Measurements from ENCODE around the gene FRZB. TPM values are rescaled to one million over a fixed set of nuclear protein-coding genes. Genes with fewer than 3 reads are reported as not detected.

Gene FRZB, protein sequence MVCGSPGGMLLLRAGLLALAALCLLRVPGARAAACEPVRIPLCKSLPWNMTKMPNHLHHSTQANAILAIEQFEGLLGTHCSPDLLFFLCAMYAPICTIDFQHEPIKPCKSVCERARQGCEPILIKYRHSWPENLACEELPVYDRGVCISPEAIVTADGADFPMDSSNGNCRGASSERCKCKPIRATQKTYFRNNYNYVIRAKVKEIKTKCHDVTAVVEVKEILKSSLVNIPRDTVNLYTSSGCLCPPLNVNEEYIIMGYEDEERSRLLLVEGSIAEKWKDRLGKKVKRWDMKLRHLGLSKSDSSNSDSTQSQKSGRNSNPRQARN
- not detected for total RNA-seq

DNA sequence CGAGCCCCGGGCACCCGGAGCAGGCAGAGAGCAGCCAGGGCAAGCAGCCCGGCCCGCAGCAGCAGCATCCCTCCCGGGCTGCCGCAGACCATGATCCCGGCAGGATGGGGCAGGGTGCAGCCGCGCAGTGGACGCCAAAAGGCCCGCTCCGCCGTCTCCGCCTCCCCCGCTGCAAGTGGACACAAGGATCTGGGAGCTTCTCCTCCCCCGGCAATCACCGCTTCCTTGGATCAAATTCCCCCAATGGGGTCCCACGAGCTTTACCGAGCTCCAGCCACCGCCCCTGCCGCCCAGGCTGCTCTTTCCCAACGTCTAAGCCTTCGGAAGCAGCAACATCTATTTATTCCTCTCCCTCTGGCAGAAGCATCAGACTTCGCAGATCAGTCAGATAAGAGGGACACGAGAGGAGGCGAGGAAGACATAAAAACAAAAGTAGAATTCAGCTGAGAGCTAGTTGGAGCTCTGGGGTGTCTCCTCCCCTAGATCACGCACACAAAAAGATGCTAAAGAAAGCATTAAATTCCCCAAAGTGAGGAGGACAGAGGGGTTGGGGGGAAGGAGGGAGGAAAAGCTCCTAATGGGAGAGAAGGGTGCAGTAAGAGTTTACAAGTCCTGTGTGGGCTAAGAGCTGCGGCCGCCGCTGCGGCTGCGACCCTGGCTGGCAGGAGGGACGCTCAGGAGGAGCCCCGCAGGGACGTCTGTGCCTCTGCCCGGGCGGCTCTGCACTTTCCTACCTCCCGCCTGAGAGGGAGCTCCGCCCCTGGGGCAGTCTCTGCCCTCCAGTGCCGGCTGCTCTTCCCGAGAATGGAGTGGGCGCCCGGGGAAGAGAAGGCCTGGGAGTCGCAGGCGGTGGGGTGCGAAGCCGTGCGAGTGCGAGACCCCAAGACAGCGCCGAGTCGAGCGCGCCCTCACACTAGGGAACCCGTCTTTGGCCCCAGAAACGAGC is at the start of gene FRZB:
TSS of gene FRZB (minus strand) at position 177 of the 946 bp plus-strand sequence. CDS start at position 92, 85 bp downstream.
- DNase-seq (ENCODE audit: low spot score in 2 of 2) (peak in 1 of 2 donors; percentile 3), ATAC-seq (peak in 1 of 2 donors; percentile 60)
- Mint-ChIP-seq H3K27ac (no peak within 1 kb of the TSS), H3K9me3 (no peaks in the 10 kb centered on the region), H3K36me3 (peaks cover 0 to 9% of the 10 kb centered on the region in 2 donors)

DNA sequence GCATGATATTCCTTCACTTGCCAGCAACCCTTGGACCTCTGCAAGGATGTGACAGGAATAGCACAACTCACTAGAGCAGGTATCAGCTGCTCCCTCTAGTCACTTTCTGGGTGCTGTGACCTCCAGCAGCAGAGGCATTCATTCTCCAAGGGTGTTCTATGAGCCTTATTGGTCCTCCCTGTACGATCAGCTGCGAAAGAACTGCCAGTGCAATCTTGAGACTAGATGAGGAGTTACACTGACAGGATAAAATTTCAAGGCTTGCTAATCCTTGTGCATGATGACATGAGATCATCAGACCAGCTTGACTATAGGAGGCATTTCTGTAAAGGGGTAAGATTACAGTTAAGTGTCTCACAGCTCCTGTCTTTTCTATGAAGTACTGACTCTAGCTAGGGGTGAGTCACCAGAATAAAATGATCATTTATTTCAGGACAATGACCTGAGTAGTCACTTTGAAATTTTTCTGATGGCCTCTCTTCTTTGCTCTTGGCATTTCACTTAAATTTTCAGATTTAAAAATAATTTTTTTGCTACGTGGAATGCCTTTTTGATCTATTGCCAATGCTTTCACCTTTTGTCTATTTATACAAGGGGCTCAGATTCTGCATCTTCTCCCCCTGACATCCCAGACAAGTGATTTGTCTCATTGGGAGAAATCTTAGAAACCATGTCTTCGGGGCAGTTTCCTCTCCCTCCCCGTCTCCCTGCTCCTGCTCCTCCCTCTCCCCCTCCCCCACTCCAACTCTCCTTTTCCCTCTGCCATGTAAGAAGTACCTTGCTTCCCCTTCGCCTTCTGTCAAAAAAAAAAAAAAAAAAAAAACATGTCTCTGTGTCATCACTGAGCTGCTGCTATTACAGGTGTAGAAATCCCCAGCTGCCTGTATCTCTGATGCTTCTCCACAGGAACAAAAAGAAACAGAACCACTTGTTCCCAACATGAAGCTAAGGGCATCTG is 49.2 kb upstream of the FRZB start:
- ATAC-seq (no peak), DNase-seq (ENCODE audit: low spot score in 2 of 2) (no peak)
- no peaks in the 10 kb centered on the region for H3K36me3 Mint-ChIP-seq
- H3K9me3 Mint-ChIP-seq = no peaks in the 10 kb centered on the region
- no peak overlapping the region for H3K27ac Mint-ChIP-seq

DNA sequence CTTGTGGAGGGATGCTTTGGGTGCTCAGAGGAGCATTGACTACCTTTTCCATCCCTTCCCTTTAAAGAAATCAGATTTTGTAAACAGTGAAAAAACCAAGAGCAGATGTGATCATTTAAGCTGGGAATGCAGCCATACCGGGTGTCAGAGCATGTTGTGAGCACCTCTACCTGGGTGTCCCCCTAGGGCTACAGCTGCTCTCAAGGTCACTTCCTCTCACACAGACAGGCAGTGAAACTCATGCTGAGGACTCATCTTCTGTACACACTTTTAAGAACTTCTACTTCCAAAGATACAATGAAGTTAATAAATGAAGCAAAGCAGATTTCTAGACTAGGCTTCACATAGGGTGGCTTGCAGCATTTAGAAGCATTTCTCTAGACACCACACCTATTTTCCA is 48.4 kb upstream of the FRZB start:
- DNase-seq (ENCODE audit: low spot score in 2 of 2) (no peak), ATAC-seq (no peak)
- H3K36me3 Mint-ChIP-seq = no peaks in the 10 kb centered on the region
- no peaks in the 10 kb centered on the region for H3K9me3 Mint-ChIP-seq
- no peak overlapping the region for H3K27ac Mint-ChIP-seq

DNA sequence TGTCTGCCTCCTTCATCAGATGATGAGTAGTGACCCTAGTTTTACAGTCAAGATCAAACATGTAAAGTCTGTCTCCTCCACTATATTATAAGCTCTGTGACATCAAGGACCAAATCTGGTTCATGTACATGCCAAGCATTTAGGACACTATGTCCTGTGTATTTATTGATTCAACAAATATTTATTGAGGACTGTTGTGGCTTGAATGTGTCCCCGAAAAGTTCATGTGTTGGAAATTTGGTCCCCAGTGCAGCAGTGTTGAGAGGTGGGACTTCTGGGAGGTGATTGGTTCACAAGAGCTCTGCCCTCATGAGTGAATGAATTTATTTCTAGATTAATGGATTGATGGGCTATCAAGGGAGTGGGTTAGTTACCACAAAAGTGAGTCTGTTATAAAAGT is 46.6 kb upstream of the FRZB start:
- H3K9me3 Mint-ChIP-seq = no peaks in the 10 kb centered on the region
- H3K36me3 Mint-ChIP-seq = no peaks in the 10 kb centered on the region
- H3K27ac Mint-ChIP-seq = no peak overlapping the region
- no peak for ATAC-seq
- DNase-seq (ENCODE audit: low spot score in 2 of 2) = no peak

DNA sequence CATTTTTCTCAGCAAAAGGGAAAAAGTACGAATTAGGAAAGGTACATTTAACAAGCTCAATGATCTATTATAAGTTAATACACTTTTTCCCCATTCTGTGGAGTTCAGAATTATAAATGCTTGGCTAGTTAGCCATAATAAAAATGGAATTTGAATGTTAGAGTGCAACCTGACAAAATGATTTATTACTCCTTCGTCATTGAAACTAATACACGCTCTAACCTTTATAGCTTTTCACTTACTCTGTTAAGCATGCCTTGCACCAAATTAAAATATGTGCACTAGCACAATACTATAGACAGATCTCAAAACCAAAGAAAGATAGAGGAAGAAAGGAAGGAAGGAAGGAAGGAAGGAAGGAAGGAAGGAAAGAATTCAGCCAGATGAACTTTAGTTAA is 46.1 kb upstream of the FRZB start:
- no peak for ATAC-seq
- DNase-seq (ENCODE audit: low spot score in 2 of 2) = no peak
- Mint-ChIP-seq H3K36me3 (no peaks in the 10 kb centered on the region), H3K9me3 (no peaks in the 10 kb centered on the region), H3K27ac (no peak overlapping the region)

DNA sequence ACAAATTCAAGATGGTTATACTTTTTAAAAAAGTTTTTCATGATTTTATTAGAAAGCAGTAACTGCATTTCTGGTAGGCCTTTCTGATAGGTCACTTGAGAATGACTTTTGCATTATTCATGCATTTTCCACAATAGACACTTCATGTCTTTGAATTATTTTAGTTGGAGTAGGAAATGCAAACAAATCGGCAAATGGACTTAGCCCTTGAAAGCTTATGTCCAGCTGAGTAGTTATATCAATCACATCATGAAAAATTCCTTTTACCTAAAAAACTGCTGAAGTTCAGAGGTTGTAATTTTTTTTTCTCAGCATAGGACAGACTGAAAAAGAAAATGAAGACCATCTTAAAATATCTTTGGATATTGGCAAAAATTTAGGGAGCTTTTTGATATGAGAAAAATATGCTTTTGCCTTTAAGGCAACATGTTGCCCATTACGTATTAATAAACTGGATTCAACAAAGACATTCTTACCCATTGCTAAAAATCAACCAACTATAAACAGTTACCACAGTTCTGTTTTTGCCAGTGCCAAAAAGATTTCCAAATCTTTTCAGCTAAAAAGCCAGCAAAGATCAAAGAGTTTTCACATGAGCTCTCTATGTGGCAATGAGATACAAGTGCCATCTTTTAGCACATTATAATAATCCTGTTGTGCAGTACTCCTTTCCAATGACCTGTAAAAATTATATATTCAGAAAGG is 45.5 kb upstream of the FRZB start:
- ATAC-seq = no peak
- Mint-ChIP-seq H3K36me3 (no peaks in the 10 kb centered on the region), H3K27ac (no peak overlapping the region), H3K9me3 (no peaks in the 10 kb centered on the region)
- no peak for DNase-seq (ENCODE audit: low spot score in 2 of 2)

DNA sequence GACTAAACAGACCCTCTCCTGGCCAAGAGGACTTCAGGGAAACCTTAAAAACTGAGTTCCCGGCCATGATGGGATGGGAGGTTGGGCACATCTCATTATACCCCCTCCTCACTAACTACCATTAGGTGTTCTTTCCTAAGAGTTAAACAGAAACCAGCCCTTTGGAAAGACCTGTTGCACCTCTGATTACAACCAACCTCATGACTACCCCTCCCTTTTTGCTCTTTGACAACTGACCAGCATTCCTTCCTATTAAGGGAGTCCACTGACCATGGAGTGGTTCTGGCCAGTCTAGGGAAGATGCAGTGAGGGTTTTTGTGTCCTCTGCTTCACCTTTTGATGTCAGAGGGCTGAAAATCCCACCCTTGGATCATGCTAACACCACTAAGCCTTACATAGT is 44.5 kb upstream of the FRZB start:
- DNase-seq (ENCODE audit: low spot score in 2 of 2) = no peak
- Mint-ChIP-seq H3K27ac (peak overlapping the region in 1 of 2 donors; percentile 47), H3K36me3 (no peaks in the 10 kb centered on the region), H3K9me3 (no peaks in the 10 kb centered on the region)
- no peak for ATAC-seq

DNA sequence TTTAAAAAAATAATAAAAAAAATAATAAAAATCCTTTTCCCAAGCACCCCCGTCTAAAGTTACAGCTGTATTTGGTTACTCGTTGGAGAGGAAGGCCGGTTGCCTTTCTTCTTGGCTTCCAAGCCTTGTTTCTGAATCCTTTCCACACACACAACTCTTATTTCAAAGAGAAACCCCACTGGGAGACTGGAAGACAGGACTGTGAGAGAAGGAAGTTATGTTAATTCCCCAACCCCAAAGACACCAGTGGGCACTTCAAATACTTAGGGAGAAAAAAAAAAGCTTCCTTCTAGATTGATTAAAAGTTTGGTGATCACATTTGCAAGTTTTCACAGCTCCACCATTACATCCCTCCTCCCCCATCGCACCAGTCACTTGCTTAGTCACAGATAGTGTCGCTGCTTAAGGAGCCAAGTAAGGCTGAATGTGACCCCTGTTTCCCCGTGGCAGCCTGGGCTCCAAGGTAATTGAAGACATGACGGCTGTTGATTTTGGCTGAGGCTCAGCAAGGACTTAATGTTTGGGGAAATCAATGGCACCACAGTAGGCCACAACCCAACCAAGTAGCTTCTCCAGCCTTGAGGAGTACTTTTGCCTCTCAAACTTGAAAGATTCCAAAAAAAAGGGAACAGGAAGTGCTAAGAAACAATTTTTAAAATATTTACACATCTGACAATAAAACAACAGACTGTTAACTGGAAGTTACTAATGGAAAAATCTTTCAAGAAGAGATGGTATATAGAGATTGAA is 40.8 kb upstream of the FRZB start:
- no peaks in the 10 kb centered on the region for H3K36me3 Mint-ChIP-seq
- H3K27ac Mint-ChIP-seq = no peak overlapping the region
- H3K9me3 Mint-ChIP-seq = no peaks in the 10 kb centered on the region
- no peak for ATAC-seq
- DNase-seq (ENCODE audit: low spot score in 2 of 2) = no peak

DNA sequence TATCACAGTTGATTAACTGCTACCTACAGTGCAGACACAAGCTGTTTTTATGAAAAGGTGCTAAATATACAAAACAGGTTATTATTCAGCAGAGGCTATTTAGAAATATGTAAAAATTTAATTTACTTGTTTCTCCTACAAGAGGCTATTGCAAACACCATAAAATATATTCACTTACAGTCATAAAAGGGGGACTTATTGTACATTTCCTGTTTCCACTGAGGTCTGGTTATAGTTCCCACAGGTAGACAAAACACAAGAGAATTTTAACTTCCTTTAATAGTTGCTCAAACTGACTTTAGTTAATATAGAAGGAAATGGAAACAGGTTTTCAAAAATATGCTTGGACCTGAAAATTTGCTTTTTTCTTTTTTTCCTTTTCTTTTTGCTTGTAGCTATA is 40.0 kb upstream of the FRZB start:
- DNase-seq (ENCODE audit: low spot score in 2 of 2) = no peak
- no peak for ATAC-seq
- Mint-ChIP-seq H3K9me3 (no peaks in the 10 kb centered on the region), H3K27ac (no peak overlapping the region), H3K36me3 (no peaks in the 10 kb centered on the region)

DNA sequence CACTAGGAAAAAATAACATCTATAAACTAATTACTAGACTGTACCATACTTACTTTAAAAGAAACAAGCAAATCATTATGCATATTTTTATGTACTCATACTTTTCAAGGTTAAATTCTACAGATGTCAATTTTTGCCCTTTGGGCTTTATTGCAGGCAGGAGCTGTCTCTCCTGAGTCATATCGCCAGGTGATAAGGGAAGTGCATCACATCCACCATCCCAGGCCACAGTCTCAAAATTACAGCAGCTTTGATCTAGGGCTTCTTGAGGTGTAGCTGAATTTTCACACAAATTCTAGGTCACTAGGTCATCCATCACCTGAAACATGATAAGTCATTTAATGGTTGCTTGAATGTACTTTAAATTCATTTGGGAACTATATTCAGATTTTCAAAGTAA is 38.4 kb upstream of the FRZB start:
- Mint-ChIP-seq H3K27ac (no peak overlapping the region), H3K36me3 (no peaks in the 10 kb centered on the region), H3K9me3 (no peaks in the 10 kb centered on the region)
- DNase-seq (ENCODE audit: low spot score in 2 of 2) = no peak
- peak in 1 of 2 donors; percentile 79 for ATAC-seq

DNA sequence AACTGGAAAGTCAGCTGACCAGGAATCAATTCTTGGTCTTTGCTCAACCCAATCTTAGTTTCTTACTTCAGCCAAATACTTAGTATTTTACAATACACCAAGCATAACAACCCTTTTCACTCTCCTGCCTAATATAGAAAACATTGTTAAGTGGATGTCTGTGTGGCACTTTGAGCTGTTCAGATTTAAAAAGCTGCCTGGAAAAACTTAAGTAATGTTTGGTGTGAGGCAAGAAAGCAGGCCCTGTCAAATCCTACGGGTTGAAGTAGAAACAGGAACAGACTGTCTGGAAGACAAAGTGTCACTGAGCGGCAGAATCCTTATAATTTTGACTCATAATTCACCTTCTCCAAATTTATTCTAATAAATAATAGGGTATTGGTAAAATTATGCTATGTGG is 37.1 kb upstream of the FRZB start:
- DNase-seq (ENCODE audit: low spot score in 2 of 2) (no peak), ATAC-seq (no peak)
- Mint-ChIP-seq H3K9me3 (no peaks in the 10 kb centered on the region), H3K36me3 (no peaks in the 10 kb centered on the region), H3K27ac (peak overlapping the region in 1 of 2 donors; percentile 14)

DNA sequence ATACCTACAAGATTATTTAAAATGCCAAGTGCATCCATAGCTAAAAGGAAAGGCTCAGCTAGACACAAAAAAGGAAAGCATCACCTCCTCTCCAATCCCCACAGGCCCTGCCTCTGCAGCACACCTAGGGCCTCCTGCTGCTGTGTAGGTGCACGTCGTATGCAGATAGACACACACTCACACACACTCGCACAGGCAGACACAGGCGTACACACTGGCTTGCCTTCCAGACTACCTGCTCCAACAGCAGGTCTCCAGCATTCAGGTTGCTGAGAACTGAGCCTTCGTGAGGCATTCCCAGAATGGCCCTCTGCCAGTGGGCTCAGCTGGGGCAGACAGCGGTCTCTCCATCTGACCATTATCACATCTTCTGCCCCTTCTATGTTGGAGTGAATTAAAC is 35.3 kb upstream of the FRZB start:
- Mint-ChIP-seq H3K9me3 (no peaks in the 10 kb centered on the region), H3K36me3 (no peaks in the 10 kb centered on the region), H3K27ac (no peak overlapping the region)
- DNase-seq (ENCODE audit: low spot score in 2 of 2) (no peak), ATAC-seq (no peak)

DNA sequence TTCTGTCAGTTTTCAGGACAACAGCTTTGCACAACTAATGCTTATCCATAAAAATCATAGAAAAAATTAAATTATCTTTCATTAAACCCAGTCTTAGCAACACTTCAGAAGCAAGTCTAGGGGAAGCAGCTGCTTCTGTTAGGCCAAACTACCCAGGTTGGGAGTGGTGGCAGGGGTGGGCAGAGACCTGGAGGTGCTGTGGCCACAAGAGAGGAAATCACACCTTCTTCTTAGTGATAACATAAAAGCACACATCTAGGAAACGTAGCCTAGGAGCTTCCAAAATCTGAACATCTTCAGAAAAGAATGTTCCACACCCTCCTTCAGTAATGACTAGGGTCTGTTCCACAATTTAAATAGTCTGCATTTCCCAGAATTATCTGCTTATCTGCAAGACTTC is 32.3 kb upstream of the FRZB start:
- H3K27ac Mint-ChIP-seq = no peak overlapping the region
- H3K9me3 Mint-ChIP-seq = no peaks in the 10 kb centered on the region
- DNase-seq (ENCODE audit: low spot score in 2 of 2) (no peak), ATAC-seq (peak in 1 of 2 donors; percentile 56)
- no peaks in the 10 kb centered on the region for H3K36me3 Mint-ChIP-seq

DNA sequence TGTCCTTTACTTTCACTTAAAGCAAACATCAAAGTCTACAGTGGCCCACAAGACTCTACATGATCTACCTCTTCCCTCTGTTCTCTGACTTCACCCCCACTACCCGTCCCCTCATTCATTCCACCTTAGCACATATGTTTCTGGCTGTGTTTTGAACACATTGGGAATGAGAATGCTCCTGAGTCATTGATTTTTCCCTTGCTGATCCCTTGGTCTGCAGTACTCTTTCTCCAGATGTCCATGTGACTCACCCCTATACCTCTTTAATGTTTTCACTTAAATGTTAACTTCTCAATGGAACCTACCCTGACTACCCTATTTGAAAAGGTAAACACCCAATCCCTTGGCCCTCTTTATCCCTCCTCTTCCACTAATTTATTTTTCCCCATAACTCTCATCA is 30.7 kb upstream of the FRZB start:
- DNase-seq (ENCODE audit: low spot score in 2 of 2) (no peak), ATAC-seq (peak in 1 of 2 donors; percentile 26)
- Mint-ChIP-seq H3K36me3 (no peaks in the 10 kb centered on the region), H3K9me3 (no peaks in the 10 kb centered on the region), H3K27ac (no peak overlapping the region)

DNA sequence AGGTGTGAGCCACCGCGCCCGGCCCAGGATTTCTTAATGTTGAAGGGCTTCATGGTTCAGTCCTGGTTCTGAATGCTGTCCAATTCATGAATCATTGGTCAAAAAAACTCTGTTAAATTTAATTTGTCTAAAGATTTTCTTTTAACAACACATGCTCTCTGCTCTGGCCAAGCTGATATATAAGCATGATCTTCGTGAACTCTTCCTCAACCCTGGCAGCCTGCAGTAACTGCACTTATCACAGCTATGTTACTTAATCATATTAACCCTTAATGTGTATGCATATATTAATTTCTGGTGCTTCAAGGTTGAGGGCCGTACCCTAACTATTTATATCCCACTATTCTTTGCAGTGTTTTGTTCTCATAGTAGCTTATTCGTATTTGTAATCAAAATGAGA is 29.4 kb upstream of the FRZB start:
- ATAC-seq = no peak
- no peaks in the 10 kb centered on the region for H3K9me3 Mint-ChIP-seq

More for the DNA sequence above, 29.4 kb upstream of the FRZB start:
- no peak for DNase-seq (ENCODE audit: low spot score in 2 of 2)
- no peak overlapping the region for H3K27ac Mint-ChIP-seq
- no peaks in the 10 kb centered on the region for H3K36me3 Mint-ChIP-seq
